ENCODE results near the gene TNFAIP8L2.

Gene TNFAIP8L2

DNA sequence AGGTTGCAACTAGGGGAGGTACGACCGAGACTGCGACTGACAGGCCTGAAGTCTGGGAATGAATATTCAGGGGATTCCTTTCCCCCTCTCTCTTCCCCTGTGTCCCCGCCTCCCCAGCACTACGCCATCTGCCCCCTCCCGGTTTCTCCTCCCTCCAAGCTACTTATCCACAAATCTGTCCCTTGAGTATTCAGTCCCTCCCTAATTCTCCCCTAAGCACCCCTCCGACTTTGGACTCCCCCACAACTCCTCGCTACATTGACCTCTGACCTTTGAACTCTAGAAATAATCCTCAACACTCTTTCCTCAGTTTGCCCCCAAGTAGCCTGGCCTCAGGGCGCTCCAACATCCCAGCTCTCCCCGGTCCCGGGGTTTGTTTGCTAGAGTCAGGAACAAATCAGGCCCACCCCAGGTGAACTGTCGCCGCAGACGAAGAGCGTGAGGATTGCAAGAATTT, 8.9 kb downstream of the TNFAIP8L2 start:
- no peak for TF ChIP-seq RAD21 (IDR thresholded peaks at IDR 0.05; ENCODE audit: low read depth)
- TF ChIP-seq FOXM1 (IDR thresholded peaks at IDR 0.05; ENCODE audit: borderline replicate concordance, low read depth) = no peak
- TF ChIP-seq CREB1 (IDR thresholded peaks at IDR 0.05; ENCODE audit: low read depth) = no peak
- no peak for TF ChIP-seq CEBPB (IDR thresholded peaks at IDR 0.05)
- TF ChIP-seq TEAD4 (IDR thresholded peaks at IDR 0.05) = no peak
- no peak for TF ChIP-seq YY1 (IDR thresholded peaks at IDR 0.05; ENCODE audit: low read depth)
- TF ChIP-seq, protein P1, sequence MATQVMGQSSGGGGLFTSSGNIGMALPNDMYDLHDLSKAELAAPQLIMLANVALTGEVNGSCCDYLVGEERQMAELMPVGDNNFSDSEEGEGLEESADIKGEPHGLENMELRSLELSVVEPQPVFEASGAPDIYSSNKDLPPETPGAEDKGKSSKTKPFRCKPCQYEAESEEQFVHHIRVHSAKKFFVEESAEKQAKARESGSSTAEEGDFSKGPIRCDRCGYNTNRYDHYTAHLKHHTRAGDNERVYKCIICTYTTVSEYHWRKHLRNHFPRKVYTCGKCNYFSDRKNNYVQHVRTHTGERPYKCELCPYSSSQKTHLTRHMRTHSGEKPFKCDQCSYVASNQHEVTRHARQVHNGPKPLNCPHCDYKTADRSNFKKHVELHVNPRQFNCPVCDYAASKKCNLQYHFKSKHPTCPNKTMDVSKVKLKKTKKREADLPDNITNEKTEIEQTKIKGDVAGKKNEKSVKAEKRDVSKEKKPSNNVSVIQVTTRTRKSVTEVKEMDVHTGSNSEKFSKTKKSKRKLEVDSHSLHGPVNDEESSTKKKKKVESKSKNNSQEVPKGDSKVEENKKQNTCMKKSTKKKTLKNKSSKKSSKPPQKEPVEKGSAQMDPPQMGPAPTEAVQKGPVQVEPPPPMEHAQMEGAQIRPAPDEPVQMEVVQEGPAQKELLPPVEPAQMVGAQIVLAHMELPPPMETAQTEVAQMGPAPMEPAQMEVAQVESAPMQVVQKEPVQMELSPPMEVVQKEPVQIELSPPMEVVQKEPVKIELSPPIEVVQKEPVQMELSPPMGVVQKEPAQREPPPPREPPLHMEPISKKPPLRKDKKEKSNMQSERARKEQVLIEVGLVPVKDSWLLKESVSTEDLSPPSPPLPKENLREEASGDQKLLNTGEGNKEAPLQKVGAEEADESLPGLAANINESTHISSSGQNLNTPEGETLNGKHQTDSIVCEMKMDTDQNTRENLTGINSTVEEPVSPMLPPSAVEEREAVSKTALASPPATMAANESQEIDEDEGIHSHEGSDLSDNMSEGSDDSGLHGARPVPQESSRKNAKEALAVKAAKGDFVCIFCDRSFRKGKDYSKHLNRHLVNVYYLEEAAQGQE (IDR thresholded peaks at IDR 0.05; ENCODE audit: low read depth) = no peak
- no peak for TF ChIP-seq EP300 (IDR thresholded peaks at IDR 0.05; ENCODE audit: borderline replicate concordance)
- no peak for TF ChIP-seq ZBTB7A (IDR thresholded peaks at IDR 0.05; ENCODE audit: low read depth)
- no peak for TF ChIP-seq TAF1 (IDR thresholded peaks at IDR 0.05; ENCODE audit: low read depth)
- TF ChIP-seq, protein P2, sequence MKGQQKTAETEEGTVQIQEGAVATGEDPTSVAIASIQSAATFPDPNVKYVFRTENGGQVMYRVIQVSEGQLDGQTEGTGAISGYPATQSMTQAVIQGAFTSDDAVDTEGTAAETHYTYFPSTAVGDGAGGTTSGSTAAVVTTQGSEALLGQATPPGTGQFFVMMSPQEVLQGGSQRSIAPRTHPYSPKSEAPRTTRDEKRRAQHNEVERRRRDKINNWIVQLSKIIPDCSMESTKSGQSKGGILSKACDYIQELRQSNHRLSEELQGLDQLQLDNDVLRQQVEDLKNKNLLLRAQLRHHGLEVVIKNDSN (IDR thresholded peaks at IDR 0.05) = no peak
- TF ChIP-seq TCF12 (IDR thresholded peaks at IDR 0.05; ENCODE audit: low read depth) = no peak
- no peak for TF ChIP-seq EGR1 (IDR thresholded peaks at IDR 0.05)
- no peak for TF ChIP-seq NFIC (IDR thresholded peaks at IDR 0.05)
- TF ChIP-seq, protein P3, sequence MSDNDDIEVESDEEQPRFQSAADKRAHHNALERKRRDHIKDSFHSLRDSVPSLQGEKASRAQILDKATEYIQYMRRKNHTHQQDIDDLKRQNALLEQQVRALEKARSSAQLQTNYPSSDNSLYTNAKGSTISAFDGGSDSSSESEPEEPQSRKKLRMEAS (IDR thresholded peaks at IDR 0.05) = no peak

DNA sequence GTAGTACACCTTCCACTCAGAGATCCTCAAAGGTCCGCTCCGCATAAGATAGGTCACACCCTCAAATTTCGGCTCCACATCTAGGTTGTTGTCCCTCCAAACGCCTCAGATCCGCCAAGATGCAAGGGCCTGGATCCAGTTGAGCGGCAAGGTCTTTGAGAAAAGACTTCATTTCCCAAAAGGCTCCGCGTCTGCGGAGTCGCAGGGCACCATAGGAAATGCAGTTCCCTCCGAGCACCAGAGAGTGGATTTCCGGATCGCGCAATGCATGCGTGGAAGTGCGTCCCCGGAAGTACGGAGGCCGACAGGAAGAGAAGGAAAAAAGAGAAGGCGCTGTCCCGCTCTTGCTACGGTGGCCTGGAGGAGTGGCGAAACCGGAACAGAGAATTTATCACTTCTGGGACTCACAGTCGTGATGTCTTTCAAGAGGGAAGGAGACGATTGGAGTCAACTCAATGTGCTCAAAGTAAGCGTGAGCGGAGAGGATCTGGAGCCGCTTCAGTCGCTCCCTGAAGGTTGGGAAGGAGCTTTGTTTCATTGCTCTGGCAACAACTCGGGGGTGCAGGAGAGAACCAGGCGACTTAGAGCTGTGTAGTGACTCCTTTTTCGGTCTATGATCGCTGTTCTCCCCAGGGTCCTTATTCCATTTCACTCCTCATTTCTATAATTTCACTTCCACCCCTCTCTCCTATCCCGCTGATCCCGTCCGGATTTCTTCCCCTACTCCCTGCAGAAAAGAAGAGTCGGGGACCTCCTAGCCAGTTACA, 9.5 kb downstream of the TNFAIP8L2 start, which contains the start of the genes LYSMD1 and SCNM1:
Gene LYSMD1 (minus strand): TSS at position 165 of the 767 bp plus-strand sequence. CDS start 644 bp downstream, outside the sequence.
Gene SCNM1 (plus strand): TSS at position 407 of the 767 bp plus-strand sequence. CDS start 9 bp downstream, at position 416.
- TF ChIP-seq EP300 (IDR thresholded peaks at IDR 0.05; ENCODE audit: borderline replicate concordance) (no peak; the same call in 1 of the 2 replicates), TCF12 (IDR thresholded peaks at IDR 0.05; ENCODE audit: low read depth) (peak; percentile 77), FOXM1 (IDR thresholded peaks at IDR 0.05; ENCODE audit: borderline replicate concordance, low read depth) (peak; percentile 59; the same call in 1 of the 2 replicates), YY1 (IDR thresholded peaks at IDR 0.05; ENCODE audit: low read depth) (no peak), NFIC (IDR thresholded peaks at IDR 0.05) (peak; percentile 10; the same call in 1 of the 2 replicates), EGR1 (IDR thresholded peaks at IDR 0.05) (no peak), CREB1 (IDR thresholded peaks at IDR 0.05; ENCODE audit: low read depth) (peak; percentile 74), ZBTB7A (IDR thresholded peaks at IDR 0.05; ENCODE audit: low read depth) (no peak), TEAD4 (IDR thresholded peaks at IDR 0.05) (peak; percentile 62), RAD21 (IDR thresholded peaks at IDR 0.05; ENCODE audit: low read depth) (no peak), TAF1 (IDR thresholded peaks at IDR 0.05; ENCODE audit: low read depth) (peak; percentile 46; the same call in 1 of the 2 replicates), CEBPB (IDR thresholded peaks at IDR 0.05) (peak; percentile 48; the same call in 1 of the 2 replicates)
- TF ChIP-seq, protein P3 (IDR thresholded peaks at IDR 0.05) = peak; percentile 82
- TF ChIP-seq, protein P2 (IDR thresholded peaks at IDR 0.05) = peak; percentile 53
- TF ChIP-seq, protein P1 (IDR thresholded peaks at IDR 0.05; ENCODE audit: low read depth) = peak; percentile 30; the same call in 1 of the 2 replicates

DNA sequence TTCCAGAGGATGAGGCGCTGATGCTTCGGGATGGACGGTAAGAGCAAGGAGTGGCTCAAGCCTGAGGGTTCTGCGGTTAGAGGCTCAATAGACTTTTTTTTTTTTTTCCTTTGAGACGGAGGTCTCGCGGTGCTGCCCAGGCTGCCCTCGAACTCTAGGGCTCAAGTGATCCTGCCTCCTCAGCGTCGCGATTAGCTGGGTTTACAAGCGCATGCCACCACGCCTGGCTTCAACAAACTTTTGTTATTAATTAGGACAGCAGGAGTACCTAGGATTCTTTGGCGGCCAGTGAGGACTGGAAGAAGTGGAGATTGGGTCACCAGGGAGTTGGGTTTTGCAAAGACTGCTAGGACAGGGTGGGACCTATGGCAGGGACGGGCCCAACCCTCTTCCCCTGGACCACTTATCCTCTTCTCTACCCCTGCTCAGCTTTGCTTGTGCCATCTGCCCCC, 10.1 kb downstream of the TNFAIP8L2 start:
- TF ChIP-seq FOXM1 (IDR thresholded peaks at IDR 0.05; ENCODE audit: borderline replicate concordance, low read depth) (no peak), EGR1 (IDR thresholded peaks at IDR 0.05) (no peak), CREB1 (IDR thresholded peaks at IDR 0.05; ENCODE audit: low read depth) (no peak)

DNA sequence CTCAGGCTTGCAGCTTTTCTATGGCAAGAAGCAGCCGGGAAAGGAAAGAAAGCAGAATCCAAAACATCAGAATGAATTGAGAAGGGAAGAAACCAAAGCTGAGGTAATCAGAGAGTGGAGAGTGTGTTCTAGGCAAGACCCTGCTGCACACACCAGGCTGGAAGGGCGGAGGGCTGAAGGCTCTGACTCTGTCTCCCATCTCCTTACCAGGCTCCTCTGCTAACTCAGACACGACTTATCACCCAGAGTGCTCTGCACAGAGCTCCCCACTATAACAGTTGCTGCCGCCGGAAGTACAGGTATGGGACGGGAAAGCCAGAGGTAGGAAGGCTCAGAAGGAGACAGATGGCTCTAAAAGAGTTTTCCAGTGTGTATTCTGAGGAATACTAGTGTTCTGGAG, 10.7 kb downstream of the TNFAIP8L2 start:
- no peak for TF ChIP-seq TCF12 (IDR thresholded peaks at IDR 0.05; ENCODE audit: low read depth)
- TF ChIP-seq NFIC (IDR thresholded peaks at IDR 0.05) = no peak
- TF ChIP-seq, protein P1 (IDR thresholded peaks at IDR 0.05; ENCODE audit: low read depth) = no peak
- TF ChIP-seq EGR1 (IDR thresholded peaks at IDR 0.05) = no peak
- no peak for TF ChIP-seq EP300 (IDR thresholded peaks at IDR 0.05; ENCODE audit: borderline replicate concordance)
- no peak for TF ChIP-seq RAD21 (IDR thresholded peaks at IDR 0.05; ENCODE audit: low read depth)
- no peak for TF ChIP-seq CEBPB (IDR thresholded peaks at IDR 0.05)
- no peak for TF ChIP-seq TAF1 (IDR thresholded peaks at IDR 0.05; ENCODE audit: low read depth)
- TF ChIP-seq, protein P2 (IDR thresholded peaks at IDR 0.05) = no peak
- TF ChIP-seq CREB1 (IDR thresholded peaks at IDR 0.05; ENCODE audit: low read depth) = no peak
- no peak for TF ChIP-seq ZBTB7A (IDR thresholded peaks at IDR 0.05; ENCODE audit: low read depth)
- no peak for TF ChIP-seq FOXM1 (IDR thresholded peaks at IDR 0.05; ENCODE audit: borderline replicate concordance, low read depth)
- no peak for TF ChIP-seq YY1 (IDR thresholded peaks at IDR 0.05; ENCODE audit: low read depth)
- no peak for TF ChIP-seq TEAD4 (IDR thresholded peaks at IDR 0.05)
- TF ChIP-seq, protein P3 (IDR thresholded peaks at IDR 0.05) = no peak
